ENCODE results near the gene RNF26. TPM values are rescaled to one million over a fixed set of nuclear protein-coding genes. Genes with fewer than 3 reads are reported as not detected.
"Not testable (repeated sequence)": the region's sequence is repeated elsewhere in the genome, so short reads cannot be mapped to it uniquely, and the experiment has no call there.

Gene RNF26
- polyA plus RNA-seq, 4 donors: 6.5 to 28.3 (median 17.5) TPM

- 87 to 90% (median 87%) methylated on average over 14 of the region's 14 CpGs for WGBS, 3 donors
- Histone ChIP-seq H3K4me1 (ENCODE audit: control insufficient read depth in 3 of 3, insufficient read depth in 2 of 3, low read depth in 1 of 3, low read length in 2 of 3) (peaks cover 0 to 16% (median 5%) of the 10 kb centered on the region in 3 donors), H3K27me3 (ENCODE audit: control insufficient read depth in 3 of 3, insufficient read depth in 3 of 3, low read length in 3 of 3) (peaks cover 0 to 14% (median 0%) of the 10 kb centered on the region in 3 donors)
- not testable (repeated sequence) for DNase-seq; H3K9me3 ChIP-seq (ENCODE audit: control insufficient read depth in 2 of 2, insufficient read depth in 1 of 2, low read depth in 1 of 2, low read length in 1 of 2); FAIRE-seq; H3K4me3 ChIP-seq (ENCODE audit: low read depth in 1 of 3, low read length in 3 of 3); H3K27ac ChIP-seq (ENCODE audit: low read depth in 1 of 3, low read length in 2 of 3); H3K36me3 ChIP-seq (ENCODE audit: control insufficient read depth in 3 of 3, insufficient read depth in 2 of 3, low read depth in 1 of 3, low read length in 3 of 3)
Observed at GRCh38 chr11:119382513-119382912, 48.2 kb downstream of the RNF26 start.

DNA sequence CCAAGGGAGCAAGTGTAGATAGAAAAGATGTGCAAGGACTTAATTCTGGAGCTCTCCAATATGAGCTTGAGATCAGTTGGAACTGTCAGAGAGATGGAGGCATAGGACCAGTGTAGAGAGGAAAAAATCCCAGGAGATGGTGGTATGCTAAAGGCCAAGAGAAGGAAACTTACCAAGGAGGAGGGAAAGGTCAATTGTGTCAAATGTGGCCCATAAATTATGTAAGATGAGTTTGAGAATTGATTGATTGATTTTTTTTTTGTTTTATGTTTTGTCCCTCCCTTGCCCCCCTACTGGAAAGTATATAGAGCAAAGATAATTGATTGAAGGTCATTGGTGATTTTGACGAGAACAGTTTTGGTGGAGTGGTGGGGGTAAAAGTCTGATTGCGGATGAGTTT lies 50.0 kb downstream of the RNF26 start:
- peaks cover 0 to 14% (median 0%) of the 10 kb centered on the region in 3 donors for H3K27me3 ChIP-seq (ENCODE audit: control insufficient read depth in 3 of 3, insufficient read depth in 3 of 3, low read length in 3 of 3)
- no peaks in the 10 kb centered on the region for H3K36me3 ChIP-seq (ENCODE audit: control insufficient read depth in 3 of 3, insufficient read depth in 2 of 3, low read depth in 1 of 3, low read length in 3 of 3)
- no peak for FAIRE-seq
- WGBS, 3 donors: 63 to 79% (median 72%) methylated on average over 2 of the region's 2 CpGs
- no peak overlapping the region for H3K27ac ChIP-seq (ENCODE audit: low read depth in 1 of 3, low read length in 2 of 3)
- no peaks in the 10 kb centered on the region for H3K9me3 ChIP-seq (ENCODE audit: control insufficient read depth in 2 of 2, insufficient read depth in 1 of 2, low read depth in 1 of 2, low read length in 1 of 2)
- H3K4me3 ChIP-seq (ENCODE audit: low read depth in 1 of 3, low read length in 3 of 3): no peak overlapping the region
- peaks cover 0 to 16% (median 5%) of the 10 kb centered on the region in 3 donors for H3K4me1 ChIP-seq (ENCODE audit: control insufficient read depth in 3 of 3, insufficient read depth in 2 of 3, low read depth in 1 of 3, low read length in 2 of 3)
- DNase-seq: no peak

Other genes starting within 250 kb of the RNF26 start
- gene HMBS, start 249.6 kb upstream of the RNF26 start, polyA plus RNA-seq: 10 to 100 TPM; 18.4 to 45.3 (median 20.5) TPM
- gene DPAGT1, start 232.7 kb upstream of the RNF26 start, polyA plus RNA-seq: 10 to 100 TPM; 10.8 to 51.2 (median 30.5) TPM
- 10 to 100 TPM; 14.9 to 21.7 (median 17.8) TPM for gene C2CD2L, start 227.2 kb upstream of the RNF26 start, polyA plus RNA-seq
- gene HINFP, start 212.9 kb upstream of the RNF26 start, polyA plus RNA-seq: 10 to 100 TPM; 12.3 to 37.5 (median 19.3) TPM
- under 1 TPM in 3 of 4 donors, not detected in 1; 0.27 to 0.73 (median 0.34) TPM for gene ABCG4, start 185.5 kb upstream of the RNF26 start, polyA plus RNA-seq
- 10 to 100 TPM in 1 of 4 donors, 1 to 10 TPM in 3; 3.5 to 13.0 (median 6.6) TPM for gene NLRX1, start 165.8 kb upstream of the RNF26 start, polyA plus RNA-seq
- gene NHERF4, start 149.1 kb upstream of the RNF26 start, polyA plus RNA-seq: 100 to 1,000 TPM in 2 of 4 donors, 10 to 100 TPM in 2; 33.6 to 258 (median 98.5) TPM
- 10 to 100 TPM in 1 of 4 donors, 1 to 10 TPM in 3; 2.2 to 10.1 (median 4.3) TPM for gene CBL, start 128.2 kb upstream of the RNF26 start, polyA plus RNA-seq
- gene MCAM, start 17.4 kb upstream of the RNF26 start, polyA plus RNA-seq: 10 to 100 TPM in 2 of 4 donors, 1 to 10 TPM in 2; 1.1 to 82.3 (median 11.5) TPM
- gene C1QTNF5, start 6.4 kb downstream of the RNF26 start, polyA plus RNA-seq: 10 to 100 TPM in 2 of 4 donors, 1 to 10 TPM in 1, under 1 TPM in 1; 0.89 to 22.5 (median 11.8) TPM
- under 1 TPM in 1 of 4 donors, not detected in 3; 0.03 TPM for gene MFRP, start 12.2 kb downstream of the RNF26 start, polyA plus RNA-seq
- gene USP2, start 47.2 kb downstream of the RNF26 start, polyA plus RNA-seq: 10 to 100 TPM in 2 of 4 donors, 1 to 10 TPM in 2; 3.9 to 19.5 (median 10.3) TPM
- 10 to 100 TPM in 2 of 4 donors, 1 to 10 TPM in 1, under 1 TPM in 1; 0.54 to 52.5 (median 8.7) TPM for gene THY1, start 88.6 kb downstream of the RNF26 start, polyA plus RNA-seq

All from small intestine (tissue), 7 donors.